IMR-90 (cell line): ENCODE data around the gene CYP51A1. TPM values are rescaled to one million over a fixed set of nuclear protein-coding genes. Genes with fewer than 3 reads are reported as not detected.
"Not testable (repeated sequence)": the region's sequence is repeated elsewhere in the genome, so short reads cannot be mapped to it uniquely, and the experiment has no call there.

Experiments
- ATAC-seq: fragments of 200-7000 bp; cut with Tn5 transposase; 2 replicates; pipeline ENCODE4 v1.9.1; 2020; ENCODE audit warnings: low read depth, mild to moderate bottlenecking, moderate library complexity
- BruUV-seq: library from RNA; stranded (reverse); fragments of 400-500 nt; replicated peaks from 2 replicates; lab custom pipeline; 2021; lab: Mats Ljungman, UMichigan
- CTCF ChIA-PET: fragments of 300-600 bp; formaldehyde crosslinking; extraction: SDS; loops from one replicate; lab custom pipeline; 2021; ENCODE audit warnings: antibody characterized with exemption; lab: Yijun Ruan, JAX
- POLR2A ChIA-PET: fragments of 300-600 bp; sonication (Branson Sonifier 250); formaldehyde crosslinking; loops from one replicate; lab custom pipeline; 2022; ENCODE audit warnings: antibody characterized with exemption; ENCODE audit not compliant: unreplicated experiment; lab: Charles Lee
- DNase-seq: peaks from one replicate; pipeline ENCODE4 v3.0.0; 2013
- H2AFZ ChIP-seq: replicated peaks from 2 replicates; pipeline ENCODE3; 2013; ENCODE audit warnings: low read length, mild to moderate bottlenecking; ENCODE audit not compliant: poor library complexity
- H2AK5ac ChIP-seq: 2 replicates; pipeline ENCODE4 v1.6.1; 2013; ENCODE audit warnings: low read depth, low read length, inconsistent platforms
- H2AK9ac ChIP-seq: replicated peaks from 2 replicates; pipeline ENCODE3; 2013; ENCODE audit warnings: mild to moderate bottlenecking, low read depth, low read length, moderate library complexity; ENCODE audit not compliant: poor library complexity
- H2BK120ac ChIP-seq: 2 replicates; pipeline ENCODE4 v1.6.1; 2013; ENCODE audit warnings: low read depth, low read length, inconsistent platforms
- H2BK15ac ChIP-seq: 3 replicates; pipeline ENCODE4 v1.6.1; 2013; ENCODE audit warnings: low read depth, low read length, inconsistent platforms
- H2BK20ac ChIP-seq: 2 replicates; pipeline ENCODE4 v1.6.1; 2013; ENCODE audit warnings: low read depth, mild to moderate bottlenecking, inconsistent platforms, low read length, moderate library complexity
- H2BK5ac ChIP-seq: 2 replicates; pipeline ENCODE4 v1.6.1; 2013; ENCODE audit warnings: mild to moderate bottlenecking, low read depth, low read length, inconsistent platforms; ENCODE audit not compliant: poor library complexity, severe bottlenecking
- H3K14ac ChIP-seq: replicated peaks from 2 replicates; pipeline ENCODE4 v1.6.1; 2013; ENCODE audit warnings: low read depth, low read length, inconsistent platforms
- H3K18ac ChIP-seq: 2 replicates; pipeline ENCODE4 v1.6.1; 2013; ENCODE audit warnings: low read depth, low read length, control low read depth
- H3K23ac ChIP-seq: 2 replicates; pipeline ENCODE4 v1.6.1; 2013; ENCODE audit warnings: low read depth, low read length, inconsistent platforms
- H3K27ac ChIP-seq: 2 replicates; pipeline ENCODE4 v1.5.1; 2013; ENCODE audit warnings: mild to moderate bottlenecking, control low read depth, low read length; ENCODE audit not compliant: insufficient read depth
- H3K27me3 ChIP-seq: 2 replicates; pipeline ENCODE4 v1.6.1; 2013; ENCODE audit warnings: low read length; ENCODE audit not compliant: control insufficient read depth, insufficient read depth
- H3K36me3 ChIP-seq: 2 replicates; pipeline ENCODE4 v1.6.1; 2013; ENCODE audit warnings: low read length, mixed read lengths; ENCODE audit not compliant: control insufficient read depth, insufficient read depth
- H3K4ac ChIP-seq: 2 replicates; pipeline ENCODE4 v1.6.1; 2013; ENCODE audit warnings: low read depth, low read length, inconsistent platforms
- H3K4me1 ChIP-seq: 2 replicates; pipeline ENCODE4 v1.6.1; 2013; ENCODE audit warnings: low read length, mixed read lengths; ENCODE audit not compliant: control insufficient read depth, insufficient read depth
- H3K4me2 ChIP-seq: 2 replicates; pipeline ENCODE4 v1.6.1; 2013; ENCODE audit warnings: low read depth, mild to moderate bottlenecking, control low read depth, low read length, moderate library complexity
- H3K4me3 ChIP-seq: 2 replicates; pipeline ENCODE4 v1.5.1; 2013; ENCODE audit warnings: low read depth, mild to moderate bottlenecking, control low read depth, low read length, moderate library complexity; ENCODE audit not compliant: insufficient read depth
- H3K56ac ChIP-seq: 2 replicates; pipeline ENCODE4 v1.6.1; 2013; ENCODE audit warnings: low read length, inconsistent platforms; ENCODE audit not compliant: insufficient read depth; ENCODE audit errors: extremely low read depth
- H3K79me1 ChIP-seq, 2 experiments: 2 replicates each; pipeline ENCODE4 v1.6.1; 2013; ENCODE audit warnings: low read length in 2 of 2, inconsistent platforms in 1 of 2, low read depth in 1 of 2
- H3K9ac ChIP-seq: 2 replicates; pipeline ENCODE4 v1.6.1; 2013; ENCODE audit warnings: low read depth, low read length, control low read depth
- H3K9me1 ChIP-seq: 2 replicates; pipeline ENCODE4 v1.6.1; 2013; ENCODE audit warnings: low read length, inconsistent platforms; ENCODE audit not compliant: insufficient read depth
- H3K9me3 ChIP-seq: 2 replicates; pipeline ENCODE4 v1.6.1; 2013; ENCODE audit warnings: low read length; ENCODE audit not compliant: control insufficient read depth, insufficient read depth
- H4K20me1 ChIP-seq: 2 replicates; pipeline ENCODE4 v1.6.1; 2013; ENCODE audit warnings: low read length, inconsistent platforms; ENCODE audit not compliant: insufficient read depth
- H4K5ac ChIP-seq: 2 replicates; pipeline ENCODE4 v1.6.1; 2013; ENCODE audit warnings: mild to moderate bottlenecking, low read depth, low read length, control low read depth
- H4K8ac ChIP-seq, 2 experiments: 2 replicates each; pipeline ENCODE4 v1.6.1; 2013; ENCODE audit warnings: low read depth in 2 of 2, low read length in 2 of 2, control low read depth in 1 of 2, inconsistent platforms in 1 of 2
- H4K91ac ChIP-seq: 2 replicates; pipeline ENCODE4 v1.6.1; 2013; ENCODE audit warnings: low read depth, low read length, inconsistent platforms; ENCODE audit not compliant: insufficient read depth
- WGBS, 2 experiments: methylation state at CpG; one replicate each; pipeline versions ENCODE4 v1.1.5 to v1.1.7; 2013; ENCODE audit warnings: missing lambda C conversion rate in 2 of 2; ENCODE audit not compliant: insufficient read length in 1 of 2; ENCODE audit errors: extremely low coverage in 2 of 2; 5-methylcytosine and 5-hydroxymethylcytosine counted together
- dilution Hi-C: fragments of 300-500 bp; cut with HindIII; formaldehyde crosslinking; loops from one replicate; pipeline ENCODE4 v1.14.3; 2018; ENCODE audit warnings: low sequenced_read_pairs; ENCODE audit not compliant: unreplicated experiment
- in situ Hi-C: fragments of 300-500 bp; cut with MboI; formaldehyde crosslinking; loops from 3 replicates; pipeline ENCODE4 v1.14.3; 2019; ENCODE audit warnings: low sequenced_read_pairs, inconsistent platforms, mixed read lengths
- intact Hi-C: fragments of 100-400 bp; cut with micrococcal nuclease; formaldehyde crosslinking; loops from 2 replicates; pipeline ENCODE4 v1.10.0; 2022
- polyA plus RNA-seq, 3 experiments: library from polyadenylated mRNA; depleted of rRNA; stranded (reverse); fragments of >200 nt; gene quantifications; 2 replicates each; pipeline ENCODE4 v1.2.3, GENCODE V29; 2012; ENCODE audit warnings: low replicate concordance in 1 of 3
- total RNA-seq: library from RNA; depleted of rRNA; stranded (reverse); fragments of >200 nt; gene quantifications from 2 replicates; pipeline ENCODE4 v1.2.3, GENCODE V29; 2012

The CYP51A1 gene
- total and polyA plus RNA-seq, 2 of the 4 experiments (the other 2 are of a cell fraction): 12.1 to 76.4 TPM

DNA sequence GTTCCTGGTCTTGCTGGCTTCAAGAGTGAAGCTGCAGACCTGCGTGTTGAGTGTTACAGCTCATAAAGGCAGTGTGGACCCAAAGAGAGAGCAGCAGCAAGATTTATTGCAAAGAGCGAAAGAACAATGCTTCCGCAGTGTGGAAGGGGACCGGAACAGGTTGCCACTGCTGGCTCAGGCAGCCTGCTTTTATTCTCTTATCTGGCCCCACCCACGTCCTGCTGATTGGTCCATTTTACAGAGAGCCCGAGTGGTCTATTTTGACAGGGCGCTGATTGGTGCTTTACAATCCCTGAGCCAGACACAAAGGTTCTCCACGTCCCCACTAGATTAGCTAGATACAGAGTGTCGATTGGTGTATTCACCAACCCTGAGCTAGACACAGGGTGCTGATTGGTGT is 8.5 kb upstream of the CYP51A1 start:
- H2BK5ac ChIP-seq, H2BK120ac ChIP-seq, H2BK20ac ChIP-seq, H3K4me1 ChIP-seq, H4K91ac ChIP-seq, H3K14ac ChIP-seq, H2AFZ ChIP-seq, H3K4me3 ChIP-seq, H2AK5ac ChIP-seq, DNase-seq, CTCF ChIA-PET, H3K23ac ChIP-seq, dilution Hi-C loops, BruUV-seq, H4K5ac ChIP-seq, H3K9me3 ChIP-seq, ATAC-seq, H3K27ac ChIP-seq, H3K79me1 ChIP-seq, H3K27me3 ChIP-seq, H3K4me2 ChIP-seq, H3K36me3 ChIP-seq, H3K18ac ChIP-seq, H3K9me1 ChIP-seq, H4K20me1 ChIP-seq, POLR2A ChIA-PET, H2BK15ac ChIP-seq, H3K56ac ChIP-seq, H2AK9ac ChIP-seq, intact Hi-C loops, H4K8ac ChIP-seq, H3K4ac ChIP-seq, in situ Hi-C loops, H3K9ac ChIP-seq: not testable (repeated sequence)
- 83% methylated on average over 3 of the region's 9 CpGs; no CpG with 5 or more reads in 1 of the 2 experiments for WGBS, 2 experiments
